ENCODE results near the gene PLXDC2. TPM values are rescaled to one million over a fixed set of nuclear protein-coding genes. Genes with fewer than 3 reads are reported as not detected.

PLXDC2 gene
- total and polyA plus RNA-seq, 10 of the 15 experiments (the other 5 are each of a cell fraction or from before 2014, with no cell fraction given): 0.05 to 1.8 (median 0.14) TPM; not detected in 2

GRCh38 chr10:19947656-19948055 is 131.4 kb downstream of the PLXDC2 start (continued):
- TF ChIP-seq, protein P1, sequence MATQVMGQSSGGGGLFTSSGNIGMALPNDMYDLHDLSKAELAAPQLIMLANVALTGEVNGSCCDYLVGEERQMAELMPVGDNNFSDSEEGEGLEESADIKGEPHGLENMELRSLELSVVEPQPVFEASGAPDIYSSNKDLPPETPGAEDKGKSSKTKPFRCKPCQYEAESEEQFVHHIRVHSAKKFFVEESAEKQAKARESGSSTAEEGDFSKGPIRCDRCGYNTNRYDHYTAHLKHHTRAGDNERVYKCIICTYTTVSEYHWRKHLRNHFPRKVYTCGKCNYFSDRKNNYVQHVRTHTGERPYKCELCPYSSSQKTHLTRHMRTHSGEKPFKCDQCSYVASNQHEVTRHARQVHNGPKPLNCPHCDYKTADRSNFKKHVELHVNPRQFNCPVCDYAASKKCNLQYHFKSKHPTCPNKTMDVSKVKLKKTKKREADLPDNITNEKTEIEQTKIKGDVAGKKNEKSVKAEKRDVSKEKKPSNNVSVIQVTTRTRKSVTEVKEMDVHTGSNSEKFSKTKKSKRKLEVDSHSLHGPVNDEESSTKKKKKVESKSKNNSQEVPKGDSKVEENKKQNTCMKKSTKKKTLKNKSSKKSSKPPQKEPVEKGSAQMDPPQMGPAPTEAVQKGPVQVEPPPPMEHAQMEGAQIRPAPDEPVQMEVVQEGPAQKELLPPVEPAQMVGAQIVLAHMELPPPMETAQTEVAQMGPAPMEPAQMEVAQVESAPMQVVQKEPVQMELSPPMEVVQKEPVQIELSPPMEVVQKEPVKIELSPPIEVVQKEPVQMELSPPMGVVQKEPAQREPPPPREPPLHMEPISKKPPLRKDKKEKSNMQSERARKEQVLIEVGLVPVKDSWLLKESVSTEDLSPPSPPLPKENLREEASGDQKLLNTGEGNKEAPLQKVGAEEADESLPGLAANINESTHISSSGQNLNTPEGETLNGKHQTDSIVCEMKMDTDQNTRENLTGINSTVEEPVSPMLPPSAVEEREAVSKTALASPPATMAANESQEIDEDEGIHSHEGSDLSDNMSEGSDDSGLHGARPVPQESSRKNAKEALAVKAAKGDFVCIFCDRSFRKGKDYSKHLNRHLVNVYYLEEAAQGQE (IDR thresholded peaks at IDR 0.05; ENCODE audit: low read depth, low read length): no peak
- no peak for TF ChIP-seq MTA3 (IDR thresholded peaks at IDR 0.05; ENCODE audit: borderline replicate concordance, low read length)

DNA sequence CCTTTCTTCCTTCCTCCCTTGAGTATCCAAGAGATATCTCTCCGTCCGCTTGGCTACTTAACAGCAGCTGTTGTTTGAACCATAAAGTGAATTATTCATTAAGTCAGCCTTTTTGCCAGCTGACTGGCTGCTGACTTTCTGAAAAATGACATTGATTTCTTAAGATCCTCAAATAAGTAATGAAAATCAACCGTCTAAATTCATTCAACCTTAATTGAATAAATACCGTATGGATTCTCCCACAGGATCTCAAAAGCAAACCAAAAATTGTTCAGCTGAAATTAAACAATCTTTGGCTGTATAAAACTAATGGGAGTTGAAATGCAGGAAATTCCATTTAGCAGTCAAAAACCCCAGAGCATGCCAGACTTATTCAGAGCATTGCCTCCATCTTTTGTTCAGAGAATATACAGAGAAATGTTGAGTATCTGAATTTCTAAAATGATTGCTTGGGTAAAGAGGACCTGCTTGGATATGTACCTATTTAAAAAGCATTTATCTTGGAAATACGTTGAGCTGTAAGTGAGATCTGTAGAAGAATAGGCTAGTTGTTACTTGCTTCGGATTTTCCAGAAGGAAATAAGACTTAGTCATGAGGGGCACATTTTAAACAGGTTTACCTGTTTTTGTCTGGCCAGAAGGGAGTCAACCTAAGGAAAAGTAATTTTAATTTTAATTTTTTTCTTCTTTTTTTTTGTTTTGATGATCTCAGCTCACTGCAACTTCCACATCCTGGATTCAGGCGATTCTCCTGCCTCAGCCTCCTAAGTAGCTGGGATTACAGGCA is 136.2 kb downstream of the PLXDC2 start:
- Histone ChIP-seq H3K27me3 (replicated peaks in 1 of 2; ENCODE audit: control insufficient read depth in 2 of 2, insufficient read depth in 2 of 2, low read length in 1 of 2) (no peaks in the 10 kb centered on the region), H3K9ac (ENCODE audit: control insufficient read depth, insufficient read depth, low read length) (no peak overlapping the region), H3K9me3 (replicated peaks; ENCODE audit: control insufficient read depth, insufficient read depth, low read length) (no peaks in the 10 kb centered on the region), H3K79me2 (ENCODE audit: control insufficient read depth, insufficient read depth, low read length) (no peaks in the 10 kb centered on the region), H3K27ac (ENCODE audit: control insufficient read depth, insufficient read depth) (no peak overlapping the region), H4K20me1 (ENCODE audit: control insufficient read depth, insufficient read depth) (no peaks in the 10 kb centered on the region), H3K4me2 (ENCODE audit: control insufficient read depth, insufficient read depth) (no peak overlapping the region), H3K4me3 (no peak overlapping the region), H2AFZ (ENCODE audit: control insufficient read depth, low read depth, low read length) (no peak overlapping the region), H3K36me3 (ENCODE audit: control insufficient read depth in 2 of 2, insufficient read depth in 2 of 2, low read length in 1 of 2) (no peaks in the 10 kb centered on the region), H3K4me1 (ENCODE audit: control insufficient read depth, insufficient read depth, low read length) (no peaks in the 10 kb centered on the region)
- ChIA-PET SMC1A (ENCODE audit: uncharacterized antibody, unreplicated experiment) (interaction anchor here (1.1 to 4.7 kb wide), 4 partner anchors 7 to 133 kb away, joined by 4 to 15 read pairs (median 4); no protein-coding TSS in a partner anchor), POLR2A (interaction anchor here (1.7 kb wide), 1 partner anchor 55 kb away, joined by 3 read pairs; no protein-coding TSS in a partner anchor), CTCF (interaction anchor here (0.5 to 1.3 kb wide), 2 partner anchors 11 to 51 kb away, joined by 3 read pairs; no protein-coding TSS in a partner anchor), RAD21 (ENCODE audit: unreplicated experiment) (interaction anchor here (1.6 kb wide), 1 partner anchor 1638 kb away, joined by 3 read pairs; no protein-coding TSS in a partner anchor)
- BruUV-seq (replicated peaks): no TSS peak
- FAIRE-seq (no peak), DNase-seq (ENCODE audit: low read depth, low spot score) (no peak), ATAC-seq (no peak)
- WGBS (ENCODE audit: insufficient coverage, insufficient replicate concordance, low lambda C conversion rate, missing lambda C conversion rate): 44% methylated on average over 7 of the region's 7 CpGs
- intact Hi-C loops (cut with micrococcal nuclease; ENCODE audit: unreplicated experiment) (no loop called here), in situ Hi-C loops (cut with MboI) (no loop called here)
- TF ChIP-seq GATAD2B (conservative IDR thresholded peaks at IDR 0.05; ENCODE audit: low read depth): no peak
- no peak for TF ChIP-seq CUX1 (IDR thresholded peaks at IDR 0.05; ENCODE audit: insufficient replicate concordance, low read depth, low read length)
- no peak for TF ChIP-seq FOS (IDR thresholded peaks at IDR 0.05; ENCODE audit: borderline replicate concordance, extremely low read depth, insufficient read length)
- TF ChIP-seq, protein P2, sequence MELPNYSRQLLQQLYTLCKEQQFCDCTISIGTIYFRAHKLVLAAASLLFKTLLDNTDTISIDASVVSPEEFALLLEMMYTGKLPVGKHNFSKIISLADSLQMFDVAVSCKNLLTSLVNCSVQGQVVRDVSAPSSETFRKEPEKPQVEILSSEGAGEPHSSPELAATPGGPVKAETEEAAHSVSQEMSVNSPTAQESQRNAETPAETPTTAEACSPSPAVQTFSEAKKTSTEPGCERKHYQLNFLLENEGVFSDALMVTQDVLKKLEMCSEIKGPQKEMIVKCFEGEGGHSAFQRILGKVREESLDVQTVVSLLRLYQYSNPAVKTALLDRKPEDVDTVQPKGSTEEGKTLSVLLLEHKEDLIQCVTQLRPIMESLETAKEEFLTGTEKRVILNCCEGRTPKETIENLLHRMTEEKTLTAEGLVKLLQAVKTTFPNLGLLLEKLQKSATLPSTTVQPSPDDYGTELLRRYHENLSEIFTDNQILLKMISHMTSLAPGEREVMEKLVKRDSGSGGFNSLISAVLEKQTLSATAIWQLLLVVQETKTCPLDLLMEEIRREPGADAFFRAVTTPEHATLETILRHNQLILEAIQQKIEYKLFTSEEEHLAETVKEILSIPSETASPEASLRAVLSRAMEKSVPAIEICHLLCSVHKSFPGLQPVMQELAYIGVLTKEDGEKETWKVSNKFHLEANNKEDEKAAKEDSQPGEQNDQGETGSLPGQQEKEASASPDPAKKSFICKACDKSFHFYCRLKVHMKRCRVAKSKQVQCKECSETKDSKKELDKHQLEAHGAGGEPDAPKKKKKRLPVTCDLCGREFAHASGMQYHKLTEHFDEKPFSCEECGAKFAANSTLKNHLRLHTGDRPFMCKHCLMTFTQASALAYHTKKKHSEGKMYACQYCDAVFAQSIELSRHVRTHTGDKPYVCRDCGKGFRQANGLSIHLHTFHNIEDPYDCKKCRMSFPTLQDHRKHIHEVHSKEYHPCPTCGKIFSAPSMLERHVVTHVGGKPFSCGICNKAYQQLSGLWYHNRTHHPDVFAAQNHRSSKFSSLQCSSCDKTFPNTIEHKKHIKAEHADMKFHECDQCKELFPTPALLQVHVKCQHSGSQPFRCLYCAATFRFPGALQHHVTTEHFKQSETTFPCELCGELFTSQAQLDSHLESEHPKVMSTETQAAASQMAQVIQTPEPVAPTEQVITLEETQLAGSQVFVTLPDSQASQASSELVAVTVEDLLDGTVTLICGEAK (IDR thresholded peaks at IDR 0.05; ENCODE audit: borderline replicate concordance): no peak
